ENCODE data around the gene NFATC1. TPM values are rescaled to one million over a fixed set of nuclear protein-coding genes. Genes with fewer than 3 reads are reported as not detected.
A peak's percentile ranks its signal among the peaks of the same experiment; 100 is the strongest.

Gene NFATC1
- total RNA-seq, 6 donors from 2014 or later = 13.6 to 39.5 (median 20.3) TPM

- no peak for TF ChIP-seq EP300 (IDR thresholded peaks at IDR 0.05)
- TF ChIP-seq CTCF (IDR thresholded peaks at IDR 0.05) = no peak
- no peak for TF ChIP-seq POLR2AphosphoS5 (IDR thresholded peaks at IDR 0.05)
- no peaks in the 10 kb centered on the region for H3K9me3 ChIP-seq
- ATAC-seq (ENCODE audit: low FRiP score in 2 of 2) (no peak), DNase-seq (no peak)
- no peak overlapping the region for H3K4me3 ChIP-seq
- no peaks in the 10 kb centered on the region for H3K27me3 ChIP-seq
- peaks cover 6 to 8% (median 7%) of the 10 kb centered on the region in 4 donors for H3K4me1 ChIP-seq
- H3K27ac ChIP-seq = no peak overlapping the region
- WGBS, 2 donors = 68 to 98% methylated on average over 16 to 18 of the region's 18 CpGs
- H3K36me3 ChIP-seq = peaks cover 0 to 29% (median 6%) of the 10 kb centered on the region in 4 donors
Measured at GRCh38 chr18:79530821-79531220, 135.1 kb downstream of the NFATC1 start.

- 83 to 84% methylated on average over 20 of the region's 20 CpGs for WGBS, 2 donors
- Histone ChIP-seq H3K4me3 (no peak overlapping the region), H3K4me1 (peaks cover under 1 to 3% (median 2%) of the 10 kb centered on the region in 4 donors), H3K36me3 (peaks cover 0 to 29% (median 6%) of the 10 kb centered on the region in 4 donors), H3K27ac (no peak overlapping the region), H3K9me3 (no peaks in the 10 kb centered on the region), H3K27me3 (no peaks in the 10 kb centered on the region)
- ATAC-seq (ENCODE audit: low FRiP score in 2 of 2) (no peak), DNase-seq (peak in 1 of 2 donors; percentile 14)
- no peak for TF ChIP-seq POLR2AphosphoS5 (IDR thresholded peaks at IDR 0.05)
- TF ChIP-seq CTCF (IDR thresholded peaks at IDR 0.05) = no peak
- no peak for TF ChIP-seq EP300 (IDR thresholded peaks at IDR 0.05)
- TF ChIP-seq POLR2A (IDR thresholded peaks at IDR 0.05) = no peak
Measured at GRCh38 chr18:79531386-79531785, 135.7 kb downstream of the NFATC1 start.

- Histone ChIP-seq H3K27ac (no peak overlapping the region), H3K9me3 (no peaks in the 10 kb centered on the region), H3K27me3 (no peaks in the 10 kb centered on the region), H3K4me3 (no peak overlapping the region), H3K36me3 (peaks cover 0 to 29% (median 6%) of the 10 kb centered on the region in 4 donors), H3K4me1 (no peaks in the 10 kb centered on the region)
- no peak for TF ChIP-seq POLR2A (IDR thresholded peaks at IDR 0.05)
- no peak for TF ChIP-seq CTCF (IDR thresholded peaks at IDR 0.05)
- TF ChIP-seq POLR2AphosphoS5 (IDR thresholded peaks at IDR 0.05) = no peak
- no peak for TF ChIP-seq EP300 (IDR thresholded peaks at IDR 0.05)
- WGBS, 2 donors = 53 to 58% methylated on average over 13 to 16 of the region's 18 CpGs
- DNase-seq (no peak), ATAC-seq (ENCODE audit: low FRiP score in 2 of 2) (no peak)
Measured at GRCh38 chr18:79531926-79532312, 136.2 kb downstream of the NFATC1 start.

GRCh38 chr18:79532313-79533007 is 136.7 kb downstream of the NFATC1 start:
- DNase-seq = peak in 1 of 2 donors; percentile 14
- WGBS, 2 donors = 47 to 60% methylated on average over 18 to 33 of the region's 34 CpGs

More at GRCh38 chr18:79532313-79533007, 136.7 kb downstream of the NFATC1 start:
- TF ChIP-seq CTCF (IDR thresholded peaks at IDR 0.05) (no peak), POLR2A (IDR thresholded peaks at IDR 0.05) (no peak), EP300 (IDR thresholded peaks at IDR 0.05) (no peak), POLR2AphosphoS5 (IDR thresholded peaks at IDR 0.05) (no peak)
- no peaks in the 10 kb centered on the region for H3K4me1 ChIP-seq
- no peak for ATAC-seq (ENCODE audit: low FRiP score in 2 of 2)
- H3K27me3 ChIP-seq = no peaks in the 10 kb centered on the region
- H3K36me3 ChIP-seq = peaks cover 0 to 29% (median 6%) of the 10 kb centered on the region in 4 donors
- no peaks in the 10 kb centered on the region for H3K9me3 ChIP-seq
- no peak overlapping the region for H3K4me3 ChIP-seq
- H3K27ac ChIP-seq = no peak overlapping the region
